C4-2B (cell line): ENCODE data around the gene VPS39.

Experiments
- CTCF ChIP-seq: fragments of 450-650 bp; conservative IDR thresholded peaks from 2 replicates; pipeline ENCODE4 v1.5.1; 2017; ENCODE audit warnings: mild to moderate bottlenecking
- ZFX ChIP-seq: fragments of 450-650 bp; IDR thresholded peaks from 2 replicates; pipeline ENCODE4 v1.6.1; 2017

GRCh38 chr15:42182328-42182886 lies 25.7 kb downstream of the VPS39 start:
- no peak for TF ChIP-seq CTCF
- TF ChIP-seq ZFX, result no peak
